Measurements from ENCODE around the gene GLYATL1.
A peak's percentile ranks its signal among the peaks of the same experiment; 100 is the strongest.

Gene GLYATL1

DNA sequence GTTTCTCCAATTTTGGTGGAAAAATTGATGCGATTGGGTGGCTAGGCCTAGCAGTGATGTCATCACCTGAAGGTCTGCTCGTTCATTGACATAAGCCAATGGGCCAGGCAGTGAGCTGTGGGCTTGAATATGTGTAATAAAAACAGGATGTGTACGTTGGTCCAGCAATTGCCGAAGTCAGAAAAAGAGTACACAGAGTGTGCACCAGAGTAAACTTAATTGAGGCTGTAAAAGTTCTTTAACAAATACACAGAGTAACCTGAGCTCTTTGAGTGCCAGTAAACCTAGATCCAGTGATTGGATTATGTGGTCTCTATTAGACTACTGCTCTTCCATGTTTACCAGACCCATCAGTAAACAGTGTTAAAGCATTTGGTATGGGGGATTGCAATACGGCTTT, 13.0 kb upstream of the GLYATL1 start:
- no peaks in the 10 kb centered on the region for H3K9me3 ChIP-seq
- H3K27me3 ChIP-seq = no peaks in the 10 kb centered on the region
- peaks cover 35% of the 10 kb centered on the region for H3K4me1 ChIP-seq
- H3K27ac ChIP-seq = no peak overlapping the region
- H3K4me2 ChIP-seq = no peak overlapping the region
- no peak for TF ChIP-seq Cebpa-rat (IDR thresholded peaks at IDR 0.05)
- no peak overlapping the region for H3K9ac ChIP-seq
- H4K20me1 ChIP-seq = no peaks in the 10 kb centered on the region
- no peak overlapping the region for H3K4me3 ChIP-seq
- no peaks in the 10 kb centered on the region for H3K36me3 ChIP-seq

DNA sequence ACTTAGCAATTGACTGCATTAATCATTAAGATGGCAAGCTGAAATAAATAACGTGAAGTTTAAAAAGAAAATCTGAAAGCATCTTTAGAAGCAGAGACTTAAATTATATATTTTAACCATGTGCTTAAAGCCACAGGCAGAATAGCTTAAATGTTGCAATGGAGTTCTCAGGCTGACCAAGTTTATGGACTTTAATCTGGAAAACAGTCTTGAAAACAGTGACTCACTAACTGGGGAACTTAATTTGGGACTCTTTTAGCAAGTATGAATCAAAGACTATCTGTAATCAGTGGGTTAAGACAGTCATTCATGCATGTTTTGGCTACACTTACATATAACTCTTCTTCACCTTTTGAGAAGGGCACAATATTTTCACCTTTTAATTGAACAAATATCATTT, 12.6 kb upstream of the GLYATL1 start:
- H3K36me3 ChIP-seq = no peaks in the 10 kb centered on the region
- H3K27ac ChIP-seq = no peak overlapping the region
- H3K9ac ChIP-seq = no peak overlapping the region
- no peaks in the 10 kb centered on the region for H3K9me3 ChIP-seq
- H3K4me2 ChIP-seq = peak overlapping the region; percentile 53
- H3K27me3 ChIP-seq = no peaks in the 10 kb centered on the region
- H3K4me1 ChIP-seq = peaks cover 35% of the 10 kb centered on the region
- no peak for TF ChIP-seq Cebpa-rat (IDR thresholded peaks at IDR 0.05)
- H3K4me3 ChIP-seq = no peak overlapping the region
- no peaks in the 10 kb centered on the region for H4K20me1 ChIP-seq

GRCh38 chr11:58927393-58928106, 11.7 kb upstream of the GLYATL1 start:
- no peak for TF ChIP-seq Cebpa-rat (IDR thresholded peaks at IDR 0.05)
- Histone ChIP-seq H3K27ac (no peak overlapping the region), H3K4me2 (peak overlapping the region; percentile 53)

DNA sequence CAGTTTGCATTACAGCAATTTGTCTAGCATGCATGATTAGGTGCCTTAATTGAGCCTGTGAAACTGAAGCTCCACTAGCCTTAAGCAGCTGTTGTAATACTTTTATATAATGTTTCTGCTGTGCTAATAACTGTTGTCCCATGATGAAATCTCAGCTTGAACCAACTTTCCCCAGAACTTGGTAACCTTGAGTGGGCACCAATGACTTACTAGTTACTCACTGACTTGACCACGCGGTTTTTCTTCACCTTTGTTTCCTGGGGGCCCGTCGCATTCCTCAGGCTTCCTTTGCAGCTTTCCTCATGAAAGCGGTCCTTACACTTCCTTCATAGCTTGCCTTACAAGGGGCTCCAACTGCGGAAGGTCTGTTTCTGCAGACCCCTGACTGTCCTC, 11.2 kb upstream of the GLYATL1 start:
- Histone ChIP-seq H3K27me3 (no peaks in the 10 kb centered on the region), H3K9ac (no peak overlapping the region), H3K4me2 (peak overlapping the region; percentile 53), H3K9me3 (no peaks in the 10 kb centered on the region), H3K36me3 (no peaks in the 10 kb centered on the region), H3K27ac (no peak overlapping the region), H3K4me1 (peaks cover 21% of the 10 kb centered on the region), H3K4me3 (no peak overlapping the region), H4K20me1 (no peaks in the 10 kb centered on the region)
- TF ChIP-seq Cebpa-rat (IDR thresholded peaks at IDR 0.05) = no peak

More at GRCh38 chr11:58927393-58928106, 11.7 kb upstream of the GLYATL1 start:
- H4K20me1 ChIP-seq = no peaks in the 10 kb centered on the region
- no peaks in the 10 kb centered on the region for H3K9me3 ChIP-seq
- peaks cover 27% of the 10 kb centered on the region for H3K4me1 ChIP-seq
- H3K4me3 ChIP-seq = no peak overlapping the region
- no peak overlapping the region for H3K9ac ChIP-seq
- no peaks in the 10 kb centered on the region for H3K36me3 ChIP-seq
- H3K27me3 ChIP-seq = no peaks in the 10 kb centered on the region

GRCh38 chr11:58928691-58929090, 10.6 kb upstream of the GLYATL1 start:
- H3K9ac ChIP-seq = no peak overlapping the region
- no peak overlapping the region for H3K27ac ChIP-seq

GRCh38 chr11:58930926-58931325, 8.4 kb upstream of the GLYATL1 start:
- Histone ChIP-seq H3K27me3 (no peaks in the 10 kb centered on the region), H3K36me3 (no peaks in the 10 kb centered on the region), H3K4me2 (no peak overlapping the region), H3K9ac (no peak overlapping the region), H3K27ac (no peak overlapping the region), H3K9me3 (no peaks in the 10 kb centered on the region), H4K20me1 (no peaks in the 10 kb centered on the region), H3K4me3 (no peak overlapping the region), H3K4me1 (peaks cover 15% of the 10 kb centered on the region)
- TF ChIP-seq Cebpa-rat (IDR thresholded peaks at IDR 0.05) = no peak

More at GRCh38 chr11:58928691-58929090, 10.6 kb upstream of the GLYATL1 start:
- Histone ChIP-seq H3K36me3 (no peaks in the 10 kb centered on the region), H3K4me2 (no peak overlapping the region), H3K4me3 (no peak overlapping the region), H4K20me1 (no peaks in the 10 kb centered on the region), H3K4me1 (peaks cover 15% of the 10 kb centered on the region), H3K9me3 (no peaks in the 10 kb centered on the region), H3K27me3 (no peaks in the 10 kb centered on the region)
- no peak for TF ChIP-seq Cebpa-rat (IDR thresholded peaks at IDR 0.05)

GRCh38 chr11:58933661-58934060, 5.6 kb upstream of the GLYATL1 start:
- Histone ChIP-seq H3K4me3 (no peak overlapping the region), H3K27me3 (no peaks in the 10 kb centered on the region), H3K9ac (no peak overlapping the region), H4K20me1 (no peaks in the 10 kb centered on the region), H3K4me2 (no peak overlapping the region), H3K36me3 (no peaks in the 10 kb centered on the region), H3K9me3 (no peaks in the 10 kb centered on the region), H3K27ac (no peak overlapping the region), H3K4me1 (no peaks in the 10 kb centered on the region)
- no peak for TF ChIP-seq Cebpa-rat (IDR thresholded peaks at IDR 0.05)

GRCh38 chr11:58934945-58935513, 4.3 kb upstream of the GLYATL1 start:
- TF ChIP-seq Cebpa-rat (IDR thresholded peaks at IDR 0.05) = no peak
- no peaks in the 10 kb centered on the region for H3K4me1 ChIP-seq
- no peaks in the 10 kb centered on the region for H3K9me3 ChIP-seq
- no peak overlapping the region for H3K4me3 ChIP-seq
- H3K4me2 ChIP-seq = no peak overlapping the region
- H4K20me1 ChIP-seq = no peaks in the 10 kb centered on the region
- no peaks in the 10 kb centered on the region for H3K27me3 ChIP-seq
- no peak overlapping the region for H3K9ac ChIP-seq
- H3K27ac ChIP-seq = no peak overlapping the region
- H3K36me3 ChIP-seq = no peaks in the 10 kb centered on the region

GRCh38 chr11:58938398-58938797, 890 bp upstream of the GLYATL1 start:
- Histone ChIP-seq H3K4me1 (no peaks in the 10 kb centered on the region), H3K4me3 (no peak overlapping the region), H3K9ac (no peak overlapping the region), H4K20me1 (no peaks in the 10 kb centered on the region), H3K4me2 (no peak overlapping the region), H3K27me3 (no peaks in the 10 kb centered on the region), H3K27ac (no peak overlapping the region), H3K9me3 (no peaks in the 10 kb centered on the region), H3K36me3 (no peaks in the 10 kb centered on the region)
- no peak for TF ChIP-seq Cebpa-rat (IDR thresholded peaks at IDR 0.05)

GRCh38 chr11:58940028-58940427, 740 bp downstream of the GLYATL1 start:
- Histone ChIP-seq H3K27ac (no peak overlapping the region), H3K4me2 (no peak overlapping the region), H3K36me3 (no peaks in the 10 kb centered on the region), H3K27me3 (no peaks in the 10 kb centered on the region), H3K9ac (no peak overlapping the region), H3K4me3 (no peak overlapping the region), H4K20me1 (no peaks in the 10 kb centered on the region), H3K4me1 (no peaks in the 10 kb centered on the region), H3K9me3 (no peaks in the 10 kb centered on the region)
- no peak for TF ChIP-seq Cebpa-rat (IDR thresholded peaks at IDR 0.05)

Data from BLaER1 (cell line).